NK-92 treated with Interleukin-12 subunit alpha and Interleukin-12 subunit beta, amount 100 ng/mL, for 24 hours (cell line): ENCODE results near the gene ITSN1.

Experiments used
- DNase-seq: peaks from one replicate; lab custom pipeline; 2025; lab: John Stamatoyannopoulos, UW

ITSN1 gene

DNA sequence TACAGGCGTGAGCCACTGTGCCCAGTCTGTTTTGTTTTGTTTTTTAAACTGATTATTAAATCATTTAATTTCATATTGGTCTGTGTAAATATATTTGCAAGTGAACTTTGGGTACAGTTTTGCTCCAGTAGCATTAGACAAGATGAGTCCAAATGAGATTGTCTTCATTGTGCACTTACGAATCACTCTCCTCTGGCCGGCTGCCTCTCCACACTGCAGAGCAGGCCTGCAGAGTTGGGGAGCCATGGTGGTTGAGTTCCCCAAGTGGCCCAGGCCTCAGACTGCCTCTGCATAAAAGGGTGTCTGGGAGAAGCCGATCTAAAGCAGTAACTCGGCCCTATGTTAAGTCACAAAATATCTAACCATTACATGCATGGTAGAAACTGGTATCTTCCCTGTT is 198.5 kb downstream of the ITSN1 start:
- DNase-seq = no peak

GRCh38 chr21:33841561-33841960 is 199.3 kb downstream of the ITSN1 start:
- no peak for DNase-seq

DNA sequence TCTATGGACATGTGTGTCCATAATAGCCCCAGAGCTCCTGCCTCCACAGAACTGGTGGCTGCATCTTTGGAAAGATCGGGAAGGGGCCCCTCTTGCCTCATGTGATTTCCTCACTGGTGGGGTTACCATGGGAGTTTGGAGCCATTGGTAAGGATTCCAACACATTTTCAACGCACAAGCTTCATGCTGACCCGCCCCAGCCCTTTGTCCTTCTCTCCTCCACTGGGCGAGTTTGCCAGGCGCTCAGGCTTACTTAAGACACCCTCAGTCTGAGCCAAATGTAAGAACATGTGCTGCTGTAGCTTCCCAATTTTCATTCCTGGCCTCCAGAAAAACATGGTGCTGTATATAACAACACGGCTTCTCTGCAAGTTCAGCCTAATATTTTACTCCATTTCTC is 200.9 kb downstream of the ITSN1 start:
- no peak for DNase-seq

GRCh38 chr21:33844104-33844889 is 202.0 kb downstream of the ITSN1 start:
- no peak for DNase-seq

GRCh38 chr21:33844890-33845205 is 202.5 kb downstream of the ITSN1 start:
- DNase-seq = no peak

- no peak for DNase-seq
Observed at GRCh38 chr21:33846141-33846540, 203.8 kb downstream of the ITSN1 start.

- DNase-seq = no peak
Observed at GRCh38 chr21:33847588-33848248, 205.4 kb downstream of the ITSN1 start.

DNA sequence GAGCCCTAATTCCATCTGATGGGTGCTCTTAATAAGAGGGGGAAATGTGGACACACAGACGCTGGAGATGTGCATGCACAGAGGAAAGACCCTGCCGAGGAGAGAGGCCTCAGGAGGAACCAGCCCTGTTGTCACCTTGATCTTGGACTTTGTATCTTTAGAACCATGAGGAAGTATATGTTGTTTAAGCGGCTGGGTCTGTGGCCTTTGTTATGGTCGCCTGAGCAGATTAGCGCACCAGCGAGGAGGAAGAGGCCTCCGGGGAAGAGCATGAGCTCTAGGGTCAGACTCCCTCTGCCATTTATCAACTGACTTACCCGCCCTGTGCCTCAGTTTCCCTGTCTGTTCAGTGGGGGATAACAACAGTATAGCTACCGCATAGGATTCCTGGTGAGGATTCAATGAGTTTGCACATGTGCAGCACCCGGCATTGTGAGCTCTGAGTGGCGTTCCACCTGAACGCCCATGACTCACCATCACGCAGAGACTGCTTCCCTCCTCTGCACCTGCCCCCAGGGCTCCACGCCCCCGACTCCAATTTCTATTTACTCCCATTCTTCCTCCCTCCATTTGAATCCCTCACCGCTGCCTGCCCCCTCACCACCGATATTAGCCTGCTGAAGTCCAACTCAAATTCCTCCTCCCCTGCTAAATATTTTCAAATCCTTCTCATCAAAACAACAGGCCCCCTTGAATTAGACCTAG is 206.1 kb downstream of the ITSN1 start:
- no peak for DNase-seq

DNA sequence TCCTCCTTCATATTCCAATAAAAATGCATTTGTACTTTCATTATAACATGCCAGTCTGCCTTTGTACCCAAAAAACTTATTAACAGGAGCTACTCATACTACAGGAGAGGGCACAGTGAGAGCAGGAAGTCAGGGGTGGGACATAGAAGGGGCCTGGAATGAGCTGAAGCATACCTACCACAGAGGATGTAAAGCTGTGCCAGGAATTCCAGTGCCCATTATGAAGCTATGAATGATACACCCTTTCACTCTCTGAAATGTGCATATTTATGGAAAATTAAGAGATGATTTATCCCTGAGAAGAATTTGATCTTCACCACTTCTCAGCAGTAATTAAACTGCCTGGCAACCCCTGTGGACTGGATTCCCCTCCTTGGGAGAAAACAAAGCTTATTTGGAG is 207.5 kb downstream of the ITSN1 start:
- DNase-seq = no peak

DNA sequence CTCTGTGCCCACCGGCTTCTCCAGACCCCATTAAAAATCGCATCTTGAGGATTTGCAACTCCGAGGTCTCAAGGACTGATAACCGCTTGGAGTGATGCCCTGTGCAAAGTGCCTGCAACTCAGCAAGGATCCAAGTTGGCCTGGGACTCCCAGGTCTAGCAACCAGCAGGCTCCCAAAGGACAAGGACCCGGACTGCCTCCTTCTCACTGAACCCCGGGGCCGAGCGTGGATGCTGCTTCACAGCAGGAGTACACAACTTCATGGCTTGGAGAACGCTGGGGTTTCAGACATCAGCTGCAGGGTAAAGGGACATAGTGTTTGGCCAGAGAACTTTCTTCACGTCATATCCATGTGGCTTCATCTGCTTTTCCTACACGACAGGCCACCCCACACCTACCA is 208.1 kb downstream of the ITSN1 start:
- DNase-seq = no peak

- DNase-seq = no peak
Observed at GRCh38 chr21:33850985-33851384, 208.7 kb downstream of the ITSN1 start.

DNA sequence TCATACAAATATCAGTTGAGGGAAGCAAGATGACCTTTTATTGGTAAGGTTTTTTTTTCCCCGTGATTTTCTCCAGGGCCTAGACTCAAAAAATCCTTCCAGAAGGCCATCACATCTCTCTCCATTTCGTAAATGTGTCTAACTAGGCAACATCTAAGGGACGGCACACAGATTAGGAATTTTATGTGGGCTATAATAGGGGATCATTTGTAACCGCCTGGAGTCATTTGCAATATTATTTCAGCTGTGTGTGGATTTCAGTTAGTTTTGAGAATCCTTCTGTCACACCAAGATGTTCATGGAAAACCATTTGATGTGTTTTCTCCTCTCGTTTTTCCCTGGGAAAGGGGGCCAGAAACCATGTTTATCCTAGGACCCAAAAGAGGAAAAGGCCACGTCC is 210.2 kb downstream of the ITSN1 start:
- DNase-seq = no peak

DNA sequence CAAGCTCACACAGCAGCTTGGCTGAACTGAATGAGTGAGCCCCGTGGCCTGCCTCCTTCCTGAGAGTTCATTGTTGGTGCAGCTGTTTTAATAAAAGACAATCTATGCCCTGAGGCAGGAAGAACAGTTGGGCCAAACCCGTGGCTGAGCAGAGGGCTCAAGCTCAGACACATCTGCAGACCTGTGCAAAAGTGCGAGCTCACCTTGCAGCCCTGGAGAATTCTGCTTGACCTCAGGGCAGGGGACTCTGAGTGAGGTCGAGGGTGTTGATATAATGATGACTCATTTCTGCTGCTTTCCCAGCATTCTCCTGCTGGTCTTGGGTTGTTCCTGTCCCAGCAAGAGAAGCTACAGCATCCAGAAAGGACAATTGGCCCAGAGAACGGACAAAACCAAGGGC is 212.3 kb downstream of the ITSN1 start:
- no peak for DNase-seq

- DNase-seq = no peak
Observed at GRCh38 chr21:33855190-33855589, 212.9 kb downstream of the ITSN1 start.

DNA sequence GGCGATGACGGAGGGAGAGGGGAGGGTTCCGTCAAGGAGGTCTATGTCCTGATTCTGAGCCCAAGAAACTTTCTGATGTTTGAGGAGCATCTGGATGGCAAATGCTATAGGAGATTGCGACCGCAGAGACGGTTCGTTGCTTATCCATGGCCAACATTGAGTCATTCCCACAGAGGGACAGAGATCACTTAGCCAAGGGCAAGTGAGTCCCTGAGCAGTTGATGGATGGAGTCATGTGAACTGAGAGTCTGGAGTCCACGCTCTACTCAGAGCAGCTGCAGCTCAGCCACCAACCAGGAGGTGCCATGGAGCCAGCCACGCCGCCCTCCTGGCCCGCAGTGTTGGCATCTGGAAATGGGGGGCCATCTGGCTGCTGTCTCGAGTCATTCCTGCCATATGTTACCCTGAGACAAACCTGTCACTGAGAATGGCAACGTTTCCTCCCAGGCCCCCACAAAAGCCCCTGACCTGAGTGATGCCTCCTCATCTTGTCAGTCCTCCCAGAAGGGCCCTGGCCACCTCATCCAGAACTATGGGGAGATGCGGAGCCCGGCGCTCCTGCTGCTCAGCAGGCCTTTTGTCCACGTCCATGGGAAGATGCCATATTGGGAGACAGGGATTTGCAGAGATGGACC is 214.7 kb downstream of the ITSN1 start:
- DNase-seq = no peak

GRCh38 chr21:33857846-33858666 is 215.8 kb downstream of the ITSN1 start:
- DNase-seq = no peak

DNA sequence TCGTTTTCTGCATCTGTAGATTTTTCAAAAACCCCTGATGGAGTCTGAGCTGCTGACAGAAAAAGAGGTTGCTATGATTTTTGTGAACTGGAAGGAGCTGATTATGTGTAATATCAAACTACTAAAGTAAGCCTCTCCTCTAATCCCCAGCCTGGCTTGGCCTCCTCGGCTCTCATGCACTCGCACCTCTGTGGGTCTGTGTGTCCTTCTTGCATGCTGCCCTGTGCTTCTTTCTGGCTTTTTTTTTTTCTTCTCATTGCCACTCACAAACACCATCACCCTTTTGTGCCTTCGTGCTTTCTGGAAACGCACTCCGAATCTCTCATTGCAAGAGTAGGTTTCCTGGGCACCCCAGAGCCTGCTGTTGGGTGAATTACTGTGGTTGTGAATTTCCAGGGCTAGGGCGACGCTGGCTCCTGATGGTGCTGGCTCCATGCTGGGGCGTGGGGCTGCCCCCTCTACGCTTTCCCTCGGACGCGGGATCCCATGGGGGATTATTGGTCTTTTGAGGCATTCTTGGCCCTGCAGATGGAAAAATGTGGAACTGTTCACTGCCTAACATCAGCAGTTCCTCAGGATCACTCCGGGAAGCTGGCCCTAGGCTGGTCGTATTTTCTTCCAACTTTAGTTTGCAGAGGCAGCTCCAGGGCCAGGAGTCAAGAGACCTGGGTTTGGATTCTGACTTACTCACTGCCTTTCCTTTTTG is 216.5 kb downstream of the ITSN1 start:
- DNase-seq = no peak

DNA sequence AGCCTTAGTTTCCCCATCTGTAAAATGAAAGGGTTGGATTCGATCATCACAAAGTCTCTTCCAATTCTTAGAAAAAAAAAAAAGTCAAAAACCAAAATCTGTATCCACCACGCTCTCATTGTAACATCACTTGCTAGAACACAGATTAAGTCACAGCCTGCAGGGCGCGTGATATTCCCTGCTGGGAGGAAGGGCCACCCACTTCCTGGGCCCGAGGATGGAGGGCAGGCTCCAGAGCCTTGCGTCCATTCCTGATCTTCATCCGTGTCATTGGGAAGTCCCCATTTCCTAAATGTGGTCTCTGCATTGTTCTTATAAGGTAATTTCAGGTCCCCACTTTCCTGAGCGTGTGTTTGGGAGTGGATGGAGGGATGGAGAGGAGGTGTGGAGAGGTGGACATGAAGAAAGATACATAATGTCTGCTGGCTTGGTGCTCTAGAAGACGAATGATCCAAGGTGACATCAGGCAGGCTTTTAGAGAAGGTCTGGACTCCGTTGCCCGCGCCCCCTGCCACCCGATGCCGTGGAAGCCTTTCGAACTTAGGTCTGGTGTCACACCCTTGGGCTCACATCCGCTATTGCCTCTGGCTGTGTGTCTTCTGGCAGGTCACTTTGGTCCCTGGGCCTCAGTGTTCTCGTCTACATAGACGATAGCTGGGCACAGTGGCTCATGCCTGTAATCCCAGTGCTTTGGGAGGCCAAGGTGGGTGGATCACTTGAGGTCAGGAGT is 217.2 kb downstream of the ITSN1 start:
- DNase-seq = no peak

DNA sequence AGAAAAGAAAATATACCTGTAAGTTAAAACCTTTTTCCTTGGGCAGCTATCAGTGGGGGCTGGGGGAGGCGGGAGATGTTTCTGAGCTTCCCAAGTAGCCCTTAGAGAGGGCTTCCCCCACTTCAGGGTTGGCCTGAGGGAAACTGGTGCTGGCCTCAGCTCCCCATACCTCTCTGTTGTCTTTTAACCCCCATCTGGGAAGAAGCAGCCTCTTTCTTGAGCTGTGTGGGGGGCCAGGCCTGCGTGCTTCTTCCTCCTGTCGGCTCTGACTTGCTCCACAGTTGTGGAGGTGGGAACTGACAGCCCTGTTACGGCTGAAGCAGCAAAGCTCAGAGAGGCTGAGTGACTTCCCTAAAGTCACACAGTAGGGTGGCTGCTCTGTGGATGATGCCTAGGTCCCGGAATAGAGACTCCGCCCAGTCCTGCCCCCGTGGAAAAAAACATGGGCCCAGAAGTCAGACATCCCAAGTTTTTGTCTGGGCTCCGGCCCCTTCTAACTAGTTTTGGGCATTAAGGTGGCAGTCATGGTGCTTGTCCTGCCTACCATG is 218.1 kb downstream of the ITSN1 start:
- DNase-seq = no peak

GRCh38 chr21:33861125-33861524 is 218.8 kb downstream of the ITSN1 start:
- DNase-seq = no peak
